H9 (cell line): Measurements from ENCODE around the gene BARX1. TPM values are rescaled to one million over a fixed set of nuclear protein-coding genes. Genes with fewer than 3 reads are reported as not detected.

Experiments used
- DNase-seq: peaks from one replicate; pipeline ENCODE4 v3.0.0-alpha.2; 2017
- H2AFZ ChIP-seq: one replicate; pipeline ENCODE4 v1.6.1; 2013; ENCODE audit warnings: mild to moderate bottlenecking, low read length, control low read depth, moderate library complexity
- H2AK5ac ChIP-seq: 2 replicates; pipeline ENCODE4 v1.6.1; 2013; ENCODE audit warnings: low read length, control low read depth, mixed read lengths; ENCODE audit not compliant: insufficient read length
- H2BK120ac ChIP-seq: one replicate; pipeline ENCODE4 v1.6.1; 2013; ENCODE audit warnings: low read depth, mild to moderate bottlenecking, low read length, control low read depth, inconsistent platforms; ENCODE audit not compliant: poor library complexity, severe bottlenecking
- H2BK12ac ChIP-seq: 2 replicates; pipeline ENCODE4 v1.6.1; 2013; ENCODE audit warnings: low read length, control low read depth, mixed read lengths, low read depth; ENCODE audit not compliant: insufficient read length
- H2BK15ac ChIP-seq: 2 replicates; pipeline ENCODE4 v1.6.1; 2013; ENCODE audit warnings: low read depth, low read length, control low read depth
- H2BK20ac ChIP-seq: one replicate; pipeline ENCODE4 v1.6.1; 2013; ENCODE audit warnings: low read depth, mild to moderate bottlenecking, low read length, control low read depth, inconsistent platforms; ENCODE audit not compliant: poor library complexity, severe bottlenecking
- H2BK5ac ChIP-seq: 2 replicates; pipeline ENCODE4 v1.6.1; 2013; ENCODE audit warnings: low read length, control low read depth, mixed read lengths; ENCODE audit not compliant: insufficient read length
- H3K14ac ChIP-seq: 2 replicates; pipeline ENCODE4 v1.6.1; 2013; ENCODE audit warnings: low read length, control low read depth; ENCODE audit not compliant: insufficient read depth
- H3K18ac ChIP-seq: 2 replicates; pipeline ENCODE4 v1.6.1; 2013; ENCODE audit warnings: low read depth, mild to moderate bottlenecking, mixed read lengths, low read length, control low read depth; ENCODE audit not compliant: insufficient read length
- H3K23ac ChIP-seq: 2 replicates; pipeline ENCODE4 v1.6.1; 2013; ENCODE audit warnings: low read length, control low read depth, mixed read lengths, low read depth; ENCODE audit not compliant: insufficient read length
- H3K23me2 ChIP-seq: 2 replicates; pipeline ENCODE4 v1.6.1; 2013; ENCODE audit warnings: low read depth, mild to moderate bottlenecking, mixed read lengths, low read length, control low read depth; ENCODE audit not compliant: insufficient read length, poor library complexity, severe bottlenecking
- H3K27ac ChIP-seq: 2 replicates; pipeline ENCODE4 v1.5.1; 2013; ENCODE audit warnings: low read length, control low read depth, mixed read lengths, low read depth; ENCODE audit not compliant: insufficient read length
- H3K27me3 ChIP-seq: 2 replicates; pipeline ENCODE4 v1.6.1; 2013; ENCODE audit warnings: low read length, control low read depth, inconsistent platforms; ENCODE audit not compliant: insufficient read depth
- H3K4ac ChIP-seq: 2 replicates; pipeline ENCODE4 v1.6.1; 2013; ENCODE audit warnings: low read depth, mild to moderate bottlenecking, control low read depth, inconsistent platforms, low read length, moderate library complexity
- H3K4me1 ChIP-seq: 2 replicates; pipeline ENCODE4 v1.6.1; 2013; ENCODE audit warnings: low read length, control low read depth, inconsistent platforms; ENCODE audit not compliant: insufficient read depth
- H3K4me2 ChIP-seq: 2 replicates; pipeline ENCODE4 v1.6.1; 2013; ENCODE audit warnings: low read length, control low read depth, mixed read lengths; ENCODE audit not compliant: insufficient read length, insufficient read depth
- H3K56ac ChIP-seq: 2 replicates; pipeline ENCODE4 v1.6.1; 2013; ENCODE audit warnings: low read depth, mild to moderate bottlenecking, mixed read lengths, low read length, control low read depth; ENCODE audit not compliant: insufficient read length
- H3K79me1 ChIP-seq: 2 replicates; pipeline ENCODE4 v1.6.1; 2013; ENCODE audit warnings: low read depth, mild to moderate bottlenecking, moderate library complexity, low read length, control low read depth, inconsistent platforms; ENCODE audit not compliant: insufficient read depth, poor library complexity, severe bottlenecking
- H3K79me2 ChIP-seq: 2 replicates; pipeline ENCODE4 v1.6.1; 2013; ENCODE audit warnings: low read length, control low read depth, inconsistent platforms; ENCODE audit not compliant: insufficient read depth
- H3K9ac ChIP-seq: 2 replicates; pipeline ENCODE4 v1.6.1; 2013; ENCODE audit warnings: low read length, control low read depth, mixed read lengths; ENCODE audit not compliant: insufficient read length; ENCODE audit errors: extremely low read depth
- H3K9me3 ChIP-seq: one replicate; pipeline ENCODE4 v1.6.1; 2013; ENCODE audit warnings: low read depth, low read length, inconsistent platforms; ENCODE audit not compliant: control insufficient read depth
- H3T11ph ChIP-seq: one replicate; pipeline ENCODE4 v1.6.1; 2013; ENCODE audit warnings: mild to moderate bottlenecking, low read length, control low read depth, inconsistent platforms
- H4K20me1 ChIP-seq: one replicate; pipeline ENCODE4 v1.6.1; 2013; ENCODE audit not compliant: control insufficient read depth, insufficient read length, insufficient read depth
- H4K5ac ChIP-seq: 2 replicates; pipeline ENCODE4 v1.6.1; 2013; ENCODE audit warnings: low read depth, mild to moderate bottlenecking, mixed read lengths, low read length, control low read depth; ENCODE audit not compliant: insufficient read length
- H4K8ac ChIP-seq: replicated peaks from 2 replicates; pipeline ENCODE4 v1.6.1; 2013; ENCODE audit warnings: low read length, control low read depth, mixed read lengths, low read depth; ENCODE audit not compliant: insufficient read length
- H4K91ac ChIP-seq: 2 replicates; pipeline ENCODE4 v1.6.1; 2013; ENCODE audit warnings: low read depth, mild to moderate bottlenecking, moderate library complexity, mixed read lengths, low read length, control low read depth; ENCODE audit not compliant: insufficient read length
- H3K27ac Mint-ChIP-seq, 3 experiments: 2 replicates in 2 of 3; 3 replicates in 1 of 3; pipeline ENCODE4 v1.8.0; 2020 to 2021; ENCODE audit warnings: mixed read lengths in 3 of 3, mild to moderate bottlenecking in 1 of 3, moderate library complexity in 1 of 3
- H3K27me3 Mint-ChIP-seq: 2 replicates; pipeline ENCODE4 v1.8.0; 2021; ENCODE audit warnings: low read depth, mild to moderate bottlenecking, moderate library complexity, mixed read lengths
- H3K36me3 Mint-ChIP-seq, 3 experiments: 2 replicates in 2 of 3; 3 replicates in 1 of 3; pipeline ENCODE4 v1.8.0; 2020 to 2021; ENCODE audit warnings: low read depth in 3 of 3, mixed read lengths in 3 of 3; ENCODE audit not compliant: insufficient read depth in 1 of 3
- H3K4me1 Mint-ChIP-seq, 2 experiments: 2 replicates each; pipeline ENCODE4 v1.8.0; 2020; ENCODE audit warnings: mixed read lengths in 2 of 2
- H3K4me3 Mint-ChIP-seq, 2 experiments: 2 replicates in 1 of 2; 3 replicates in 1 of 2; pipeline ENCODE4 v1.8.0; 2020 to 2021; ENCODE audit warnings: mild to moderate bottlenecking in 2 of 2, mixed read lengths in 2 of 2, moderate library complexity in 1 of 2
- H3K9me3 Mint-ChIP-seq, 2 experiments: 2 replicates in 1 of 2; 3 replicates in 1 of 2; pipeline ENCODE4 v1.8.0; 2020; ENCODE audit warnings: mild to moderate bottlenecking in 2 of 2, mixed read lengths in 2 of 2, moderate library complexity in 1 of 2
- CTCF ChIP-seq: fragments of 200-600 bp; sonication (generic); conservative IDR thresholded peaks from 3 replicates; pipeline ENCODE4 v1.8.0; 2021; ENCODE audit warnings: antibody characterized with exemption, mild to moderate bottlenecking
- WGBS: extraction: QIAGEN DNeasy Blood & Tissue Kit; methylation state at CpG from one replicate; pipeline ENCODE4 v1.1.7; 2013; ENCODE audit warnings: missing lambda C conversion rate, low lambda C conversion rate, mixed read lengths; ENCODE audit not compliant: insufficient read length; ENCODE audit errors: extremely low coverage; 5-methylcytosine and 5-hydroxymethylcytosine counted together
- total RNA-seq: library from RNA; stranded (reverse); gene quantifications from 2 replicates; pipeline ENCODE4 v1.2.1, GENCODE V29; 2021

Gene BARX1
- total RNA-seq, 1 experiment from 2014 or later, result 1.2 TPM

GRCh38 chr9:93958121-93958818 lies 3.1 kb upstream of the BARX1 start:
- no peaks in the 10 kb centered on the region for H4K20me1 ChIP-seq
- H2AFZ ChIP-seq, result no peak overlapping the region
- no CpG with 5 or more reads among the region's 49 CpGs for WGBS
- H3K9me3 ChIP-seq, result no peaks in the 10 kb centered on the region
- peaks cover 15% of the 10 kb centered on the region for H3K23me2 ChIP-seq
- H3K27ac ChIP-seq, result no peak overlapping the region
- no peak overlapping the region for H2BK15ac ChIP-seq
- no peak overlapping the region for H2BK120ac ChIP-seq
- Mint-ChIP-seq H3K27ac (no peak overlapping the region), H3K27me3 (peaks cover 91% of the 10 kb centered on the region), H3K4me1 (peaks cover 20 to 45% of the 10 kb centered on the region in 2 experiments), H3K9me3 (peaks cover 2 to 10% of the 10 kb centered on the region in 2 experiments; a peak in 3 of 5 replicates), H3K36me3 (0 out of 7 replicates have a peak, but pooled peaks cover 0 to 4% (median 0%) of the 10 kb centered on the region in 3 experiments), H3K4me3 (peak overlapping the region; percentile 47 to 74)
- H3K18ac ChIP-seq, result no peak overlapping the region
- no peak overlapping the region for H3K56ac ChIP-seq
- no peak overlapping the region for H4K5ac ChIP-seq
- DNase-seq, result peak; percentile 48
- peak overlapping the region; percentile 55 for H3K4me2 ChIP-seq
- no peak overlapping the region for H4K8ac ChIP-seq
- no peaks in the 10 kb centered on the region for H3K4me1 ChIP-seq
- no peak overlapping the region for H3K14ac ChIP-seq
- H3T11ph ChIP-seq, result no peak overlapping the region
- no peaks in the 10 kb centered on the region for H3K79me1 ChIP-seq
- H3K23ac ChIP-seq, result no peak overlapping the region
- H3K79me2 ChIP-seq, result no peaks in the 10 kb centered on the region
- no peak overlapping the region for H2BK5ac ChIP-seq
- H4K91ac ChIP-seq, result no peak overlapping the region
- no peak overlapping the region for H2BK20ac ChIP-seq
- H3K27me3 ChIP-seq, result peaks cover 81% of the 10 kb centered on the region
- no peak for TF ChIP-seq CTCF
- no peak overlapping the region for H2BK12ac ChIP-seq
- H3K9ac ChIP-seq, result no peak overlapping the region
- no peak overlapping the region for H2AK5ac ChIP-seq
- no peak overlapping the region for H3K4ac ChIP-seq
